ENCODE data around the gene KCNK7. TPM values are rescaled to one million over a fixed set of nuclear protein-coding genes. Genes with fewer than 3 reads are reported as not detected.
A peak's percentile ranks its signal among the peaks of the same experiment; 100 is the strongest.

The KCNK7 gene
- total RNA-seq, 2 donors from 2014 or later, result 0.39 TPM; not detected in 1

- peaks cover 39% of the 10 kb centered on the region for H3K36me3 ChIP-seq
- no peaks in the 10 kb centered on the region for H3K27me3 ChIP-seq
- H3K9me3 ChIP-seq, result no peaks in the 10 kb centered on the region
- H3K4me1 ChIP-seq, result peaks cover 0 to 46% of the 10 kb centered on the region in 2 donors
- H3K27ac ChIP-seq, result peak overlapping the region; percentile 89
- TF ChIP-seq CTCF (IDR thresholded peaks at IDR 0.05), result no peak
- no peak for DNase-seq (ENCODE audit: low spot score)
- peak overlapping the region; percentile 92 to 99 for H3K4me3 ChIP-seq
These were observed 20.5 kb upstream of the KCNK7 start for GRCh38 chr11:65615950-65616574.

- H3K27me3 ChIP-seq, result no peaks in the 10 kb centered on the region
- no peak for TF ChIP-seq CTCF (IDR thresholded peaks at IDR 0.05)
- peak within 1 kb of the TSS; percentile 89 to 91 for H3K27ac ChIP-seq
- peaks cover 0 to 53% of the 10 kb centered on the region in 2 donors for H3K4me1 ChIP-seq
- no peaks in the 10 kb centered on the region for H3K9me3 ChIP-seq
- peaks cover 32% of the 10 kb centered on the region for H3K36me3 ChIP-seq
- peak; percentile 100 for DNase-seq (ENCODE audit: low spot score)
- peak within 1 kb of the TSS; percentile 92 to 99 for H3K4me3 ChIP-seq
These were observed 19.8 kb upstream of the KCNK7 start, which contains the start of gene PCNX3 for GRCh38 chr11:65615229-65615949. TSS of gene PCNX3 (plus strand) at chr11:65615776. CDS start at chr11:65616312, 536 bp downstream.

GRCh38 chr11:65613091-65613928 is 17.7 kb upstream of the KCNK7 start:
- no peak for TF ChIP-seq CTCF (IDR thresholded peaks at IDR 0.05)
- peak overlapping the region; percentile 58 to 77 for H3K4me3 ChIP-seq
- H3K4me1 ChIP-seq, result peaks cover 0 to 74% of the 10 kb centered on the region in 2 donors
- peak overlapping the region; percentile 89 to 91 for H3K27ac ChIP-seq
- no peak for DNase-seq (ENCODE audit: low spot score)
- no peaks in the 10 kb centered on the region for H3K27me3 ChIP-seq
- H3K9me3 ChIP-seq, result no peaks in the 10 kb centered on the region
- H3K36me3 ChIP-seq, result peaks cover 11% of the 10 kb centered on the region

GRCh38 chr11:65612691-65613090 is 17.1 kb upstream of the KCNK7 start:
- no peak for TF ChIP-seq CTCF (IDR thresholded peaks at IDR 0.05)
- Histone ChIP-seq H3K27me3 (no peaks in the 10 kb centered on the region), H3K4me1 (peaks cover 0 to 80% of the 10 kb centered on the region in 2 donors), H3K36me3 (peaks cover 5% of the 10 kb centered on the region), H3K9me3 (no peaks in the 10 kb centered on the region), H3K4me3 (peak overlapping the region; percentile 58 to 77), H3K27ac (peak overlapping the region; percentile 89 to 91)
- DNase-seq (ENCODE audit: low spot score), result no peak

- no peaks in the 10 kb centered on the region for H3K9me3 ChIP-seq
- no peaks in the 10 kb centered on the region for H3K36me3 ChIP-seq
- peaks cover 0 to 81% of the 10 kb centered on the region in 2 donors for H3K4me1 ChIP-seq
- peak overlapping the region; percentile 89 to 91 for H3K27ac ChIP-seq
- DNase-seq (ENCODE audit: low spot score), result no peak
- TF ChIP-seq CTCF (IDR thresholded peaks at IDR 0.05), result no peak
- H3K4me3 ChIP-seq, result peak overlapping the region; percentile 58 to 77
- no peaks in the 10 kb centered on the region for H3K27me3 ChIP-seq
These were observed 16.4 kb upstream of the KCNK7 start for GRCh38 chr11:65611758-65612603.

Data from right atrium auricular region (tissue), 2 donors.